Measurements from ENCODE around the gene SLC51A.

- TF ChIP-seq CTCF (IDR thresholded peaks at IDR 0.05; ENCODE audit: extremely low read depth in 1 of 2, insufficient read depth in 1 of 2, low read depth in 1 of 2, low read length in 2 of 2) = no peak
- TF ChIP-seq POLR2A (IDR thresholded peaks at IDR 0.05; ENCODE audit: low read depth, low read length) = no peak
Observed at GRCh38 chr3:196270499-196270898, 54.2 kb downstream of the SLC51A start.

All from endothelial cell of umbilical vein (primary cell).